PC-3 (cell line): ENCODE results near the gene KDM4C.
"Not testable (repeated sequence)": the region's sequence is repeated elsewhere in the genome, so short reads cannot be mapped to it uniquely, and the experiment has no call there.

ENCODE experiments used
- CTCF ChIP-seq: fragments of 300-600 bp; sonication (generic); conservative IDR thresholded peaks from 2 replicates; pipeline ENCODE4 v1.5.1; 2017; ENCODE audit warnings: antibody characterized with exemption, low read depth, mild to moderate bottlenecking, low read length
- EZH2 ChIP-seq: fragments of 300-600 bp; sonication (generic); IDR thresholded peaks from one replicate; pipeline ENCODE4 v1.6.1; 2017; ENCODE audit warnings: antibody characterized with exemption, mild to moderate bottlenecking, low read length; ENCODE audit not compliant: unreplicated experiment
- EZH2phosphoT487 ChIP-seq: fragments of 300-600 bp; sonication (generic); IDR thresholded peaks from 2 replicates; pipeline ENCODE4 v1.6.1; 2018; ENCODE audit warnings: mild to moderate bottlenecking, antibody characterized with exemption, low read length, borderline replicate concordance

GRCh38 chr9:6768587-6768986 is 10.8 kb downstream of the KDM4C start:
- TF ChIP-seq CTCF, EZH2phosphoT487, EZH2: not testable (repeated sequence)
